HG02763 (cell line): ENCODE measurements around the gene MOB3B.
"Not testable (repeated sequence)": the region's sequence is repeated elsewhere in the genome, so short reads cannot be mapped to it uniquely, and the experiment has no call there.

ENCODE experiments used
- ATAC-seq: cut with Tn5 transposase; IDR thresholded peaks from one replicate; pipeline ENCODE4 v1.9.1; 2021; ENCODE audit warnings: mild to moderate bottlenecking, moderate library complexity; ENCODE audit not compliant: unreplicated experiment

Gene MOB3B

GRCh38 chr9:27519466-27520465 lies 9.8 kb downstream of the MOB3B start:
- ATAC-seq: no peak

GRCh38 chr9:27518809-27519208 lies 10.8 kb downstream of the MOB3B start:
- ATAC-seq: no peak

GRCh38 chr9:27518006-27518405 lies 11.6 kb downstream of the MOB3B start:
- ATAC-seq: no peak

GRCh38 chr9:27514551-27514950 lies 15.1 kb downstream of the MOB3B start:
- ATAC-seq: no peak

- no peak for ATAC-seq
Observed at GRCh38 chr9:27511771-27512170, 17.8 kb downstream of the MOB3B start.

DNA sequence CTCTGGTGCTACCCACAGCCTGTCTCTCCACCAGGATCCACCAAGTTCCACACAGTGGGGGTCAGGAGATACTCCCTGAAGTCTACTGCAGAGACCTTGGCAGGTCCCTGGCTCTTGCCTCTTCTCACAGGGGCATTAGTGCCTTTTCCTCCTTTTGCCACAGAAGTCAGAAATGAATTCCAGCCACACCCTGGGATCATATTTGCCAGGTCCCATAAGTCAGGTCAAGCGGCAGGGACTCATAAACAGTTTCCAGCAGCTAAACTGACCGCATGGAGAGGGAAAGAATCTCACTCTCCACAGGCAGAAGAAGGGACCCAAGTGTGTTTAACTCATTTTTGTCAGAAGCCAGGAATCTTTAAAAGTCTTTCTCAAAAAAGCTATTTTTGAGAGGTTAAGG lies 18.8 kb downstream of the MOB3B start:
- no peak for ATAC-seq

DNA sequence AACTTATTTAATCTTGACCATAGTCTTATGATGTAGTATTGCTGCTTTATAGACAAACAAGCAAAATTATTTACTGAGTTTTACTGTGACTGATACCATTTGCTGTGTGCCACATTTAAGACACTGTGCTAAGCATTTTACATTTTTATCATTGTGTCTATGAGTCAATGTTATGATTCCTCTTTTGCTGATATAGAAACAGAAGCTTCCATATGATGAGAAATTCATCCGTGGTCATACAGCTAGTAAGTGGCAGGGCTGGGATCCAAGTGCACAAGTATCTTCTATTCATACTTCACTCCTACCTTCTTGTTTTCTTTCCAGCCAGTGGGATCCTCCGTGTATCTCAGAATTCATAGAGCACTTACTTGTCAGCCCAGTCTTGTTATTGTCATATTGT lies 22.6 kb downstream of the MOB3B start:
- no peak for ATAC-seq

DNA sequence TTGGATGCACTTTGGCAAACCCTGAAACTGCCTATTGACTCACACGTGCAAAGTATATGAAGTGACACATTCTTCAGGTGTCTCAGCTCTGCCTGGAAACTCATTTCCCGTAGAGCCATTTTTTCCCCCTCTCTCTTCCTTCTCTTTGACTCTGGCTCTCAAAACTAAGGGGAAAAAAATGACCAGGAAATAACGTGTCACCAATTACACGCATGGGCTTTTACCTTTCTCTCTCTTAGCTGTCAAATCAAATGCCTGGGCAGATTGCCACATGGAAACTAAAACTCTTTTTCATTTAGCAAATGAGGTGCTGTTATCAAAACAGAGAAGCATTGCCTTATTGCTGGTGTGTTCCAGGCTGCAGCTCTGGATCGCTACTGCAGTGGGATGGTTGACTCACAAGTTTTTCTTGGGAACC lies 23.9 kb downstream of the MOB3B start:
- ATAC-seq: no peak

GRCh38 chr9:27504259-27504658 lies 25.4 kb downstream of the MOB3B start:
- ATAC-seq: no peak

DNA sequence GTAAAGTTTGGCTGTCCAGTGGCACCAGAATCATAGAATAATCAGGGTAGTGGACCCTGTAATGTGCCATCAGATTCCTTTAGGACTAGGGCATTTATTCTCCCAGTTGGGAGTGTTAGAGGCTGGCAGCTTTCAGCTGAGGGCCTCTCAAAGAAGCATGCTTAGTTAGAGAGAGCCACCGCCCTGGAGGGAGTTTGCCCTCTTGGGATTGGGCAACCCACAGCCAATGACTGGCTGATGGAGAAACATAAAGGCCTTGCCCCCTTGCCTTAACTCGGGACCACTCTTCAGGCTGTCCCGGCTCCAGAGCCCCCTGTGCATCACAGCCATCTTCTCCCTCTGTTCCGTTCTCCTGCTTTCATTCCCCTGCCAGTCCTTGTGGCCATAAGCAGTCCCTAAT lies 26.0 kb downstream of the MOB3B start:
- no peak for ATAC-seq

- ATAC-seq: not testable (repeated sequence)
Observed at GRCh38 chr9:27500902-27501301, 28.7 kb downstream of the MOB3B start.

DNA sequence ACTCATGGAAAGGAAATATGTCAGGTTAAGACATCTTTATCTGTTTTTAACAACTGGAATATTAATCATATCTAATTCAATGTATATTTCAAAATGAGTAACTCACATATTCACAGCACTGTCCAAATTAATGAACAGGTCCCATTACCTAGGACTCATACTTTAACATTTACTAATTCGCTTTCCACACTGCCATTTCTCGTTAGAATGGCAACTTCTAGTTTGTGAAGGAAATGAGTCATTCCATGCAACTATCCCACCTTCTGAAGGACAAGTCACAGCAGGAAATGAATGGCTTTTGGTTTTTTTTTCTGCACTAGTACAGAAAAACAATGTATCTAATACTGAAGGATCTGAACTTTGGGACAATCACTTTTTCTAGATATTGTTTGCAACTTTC lies 30.2 kb downstream of the MOB3B start:
- peak; percentile 54 for ATAC-seq

DNA sequence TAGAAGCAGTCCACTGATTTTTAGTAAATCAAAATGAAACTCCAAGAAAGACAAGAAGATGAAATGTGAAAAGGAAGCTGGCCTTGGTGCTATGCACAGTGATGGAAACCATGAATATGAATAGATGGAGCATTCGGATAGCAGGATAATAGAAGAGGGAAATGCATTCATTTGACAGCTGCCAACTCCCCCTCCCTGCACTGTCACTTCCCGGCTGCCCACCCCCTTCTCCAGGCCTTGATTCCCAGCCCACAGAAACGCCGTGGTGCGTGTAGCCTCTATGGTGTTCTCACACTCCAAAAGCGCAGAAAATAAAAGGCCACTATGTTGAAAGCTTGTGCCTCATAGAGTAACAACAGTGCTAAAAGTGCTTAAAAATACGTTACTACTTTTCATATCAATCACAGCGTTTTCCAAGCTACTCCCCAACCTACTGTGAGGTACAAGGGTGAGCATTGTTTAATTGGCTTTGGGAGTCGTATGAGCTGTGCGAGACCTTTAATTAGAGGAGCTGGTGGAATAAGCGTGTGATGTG lies 31.7 kb downstream of the MOB3B start:
- ATAC-seq: no peak

- ATAC-seq: no peak
Observed at GRCh38 chr9:27496135-27496504, 33.5 kb downstream of the MOB3B start.

- ATAC-seq: no peak
Observed at GRCh38 chr9:27495480-27496134, 34.0 kb downstream of the MOB3B start.

DNA sequence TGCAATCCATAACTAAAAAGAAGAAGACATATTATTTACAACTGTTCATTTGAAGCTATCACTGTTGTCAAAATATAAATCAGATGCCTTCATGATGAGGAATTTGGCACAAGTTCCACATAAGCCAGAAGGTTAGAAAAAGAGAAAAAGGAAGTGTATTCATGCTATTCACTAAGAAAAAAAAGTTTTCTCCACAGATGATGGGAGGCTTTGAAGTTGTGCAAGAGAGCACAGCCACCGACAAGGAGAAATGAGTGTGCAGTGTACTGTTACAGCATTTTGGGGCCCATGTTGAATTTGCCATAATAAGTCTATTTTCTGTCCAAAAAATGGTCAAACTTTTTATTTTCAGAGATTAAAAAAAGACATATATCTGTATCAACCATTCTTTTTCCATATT lies 38.5 kb downstream of the MOB3B start:
- ATAC-seq: no peak

- peak; percentile 93 for ATAC-seq
Observed at GRCh38 chr9:27489087-27489876, 40.3 kb downstream of the MOB3B start.

DNA sequence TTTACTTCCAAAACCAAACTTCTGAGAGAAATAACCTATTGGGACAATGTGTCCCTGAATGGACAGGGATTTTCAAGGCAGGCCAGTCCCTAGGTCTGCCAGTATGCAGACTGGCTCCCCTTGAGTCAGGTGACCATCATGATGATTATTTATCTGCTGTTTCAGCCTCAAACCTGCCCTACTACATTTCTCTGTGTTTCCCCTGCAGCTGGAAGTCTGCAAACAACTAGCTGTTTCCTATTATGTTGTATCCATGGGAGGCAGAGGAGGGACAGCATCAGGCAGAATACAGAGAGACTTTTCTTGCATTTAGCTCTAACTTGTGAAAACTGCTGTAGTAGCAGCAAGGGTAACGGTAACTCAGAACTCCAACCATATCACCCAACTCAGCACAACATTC lies 41.7 kb downstream of the MOB3B start:
- no peak for ATAC-seq

DNA sequence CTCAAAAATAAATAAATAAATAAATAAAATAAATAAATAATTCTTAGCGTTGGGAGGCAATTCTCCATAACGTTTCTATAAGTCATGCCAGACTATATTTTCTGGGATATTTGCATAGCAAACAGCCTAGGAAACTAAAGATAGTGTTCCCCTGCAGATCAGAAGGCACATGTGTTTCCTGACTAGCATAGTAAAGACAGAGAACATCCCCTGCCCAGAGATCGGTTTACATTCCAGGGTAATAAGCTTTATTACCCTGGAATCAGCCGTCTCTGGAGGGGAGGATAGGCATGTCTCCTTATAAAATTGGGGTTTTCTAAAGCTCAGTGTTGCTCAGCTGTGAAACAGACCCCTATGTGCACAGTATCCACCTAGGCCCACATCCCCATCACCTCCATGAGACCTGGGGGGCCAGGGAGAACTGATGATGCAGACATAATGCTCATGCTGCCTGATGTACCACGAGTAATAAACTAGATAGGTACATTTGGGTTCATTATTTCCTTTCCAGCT lies 42.4 kb downstream of the MOB3B start:
- ATAC-seq: no peak

DNA sequence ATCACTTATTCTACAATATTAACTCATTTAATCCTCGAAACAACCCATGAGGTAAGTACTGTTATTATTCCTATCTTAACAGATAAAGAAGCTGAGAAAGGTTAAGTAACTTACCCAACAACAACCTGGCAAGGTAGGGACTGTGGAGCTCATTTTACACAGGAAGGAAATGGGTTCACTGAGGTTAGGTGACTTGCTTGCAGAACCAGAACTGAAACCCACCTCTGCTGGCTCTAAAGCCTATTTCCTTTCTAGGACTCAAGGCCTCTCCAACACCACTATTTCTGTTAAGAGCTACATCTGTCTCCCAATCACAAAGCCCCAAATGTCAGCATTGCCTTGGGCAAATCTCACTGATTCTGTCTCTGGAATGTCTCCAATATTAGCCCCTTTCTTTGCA lies 44.5 kb downstream of the MOB3B start:
- ATAC-seq: peak; percentile 76

DNA sequence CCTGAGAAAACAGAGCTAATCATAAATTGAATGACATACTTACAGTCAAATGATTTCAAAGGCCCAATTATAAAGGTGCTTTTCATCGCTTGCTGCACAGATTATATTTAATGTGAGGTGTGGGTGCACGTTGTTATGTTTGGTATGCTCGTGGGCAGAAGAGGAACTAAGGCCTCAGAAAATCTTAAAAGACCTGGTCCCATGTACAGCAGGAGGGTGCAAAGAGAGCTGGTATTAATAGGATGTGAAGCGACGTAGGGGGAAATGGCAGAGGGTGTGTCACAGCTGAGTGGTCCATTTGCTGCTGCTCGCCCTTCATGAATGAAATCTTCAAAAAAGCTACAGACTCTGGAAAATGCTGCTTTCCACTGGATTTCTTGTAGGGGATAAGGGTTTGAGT lies 46.0 kb downstream of the MOB3B start:
- no peak for ATAC-seq
